Measurements from ENCODE around the gene MAGEA9B.

DNA sequence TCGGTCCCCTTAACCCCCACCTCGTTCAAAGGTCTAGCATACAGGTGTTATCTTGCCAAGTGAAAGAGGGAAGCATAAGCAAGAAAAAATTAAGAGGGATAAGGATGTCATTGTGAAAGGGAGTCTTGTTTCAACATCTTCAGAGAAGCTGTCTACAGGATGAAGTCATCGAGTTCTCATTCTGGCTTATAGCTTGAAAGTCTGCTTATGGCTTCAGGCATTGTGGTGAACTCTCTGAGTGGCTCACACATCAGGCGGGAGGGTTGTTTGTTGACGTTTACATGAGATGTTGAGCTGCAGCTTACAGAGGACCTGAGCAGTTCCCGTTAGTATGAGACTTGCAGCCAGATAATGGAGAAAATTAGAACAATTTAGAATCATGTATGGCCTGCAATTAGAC lies 16.6 kb downstream of the MAGEA9B start:
- TF ChIP-seq ARNTL (CRISPR knock-in tag; IDR thresholded peaks at IDR 0.05; ENCODE audit: borderline replicate concordance, low read depth) (no peak), TCF4 (CRISPR knock-in tag; IDR thresholded peaks at IDR 0.05; ENCODE audit: borderline replicate concordance) (no peak), ZFP3 (CRISPR knock-in tag; IDR thresholded peaks at IDR 0.05) (no peak), PPARA (CRISPR knock-in tag; IDR thresholded peaks at IDR 0.05; ENCODE audit: borderline replicate concordance) (no peak)
- TF ChIP-seq, protein P1, sequence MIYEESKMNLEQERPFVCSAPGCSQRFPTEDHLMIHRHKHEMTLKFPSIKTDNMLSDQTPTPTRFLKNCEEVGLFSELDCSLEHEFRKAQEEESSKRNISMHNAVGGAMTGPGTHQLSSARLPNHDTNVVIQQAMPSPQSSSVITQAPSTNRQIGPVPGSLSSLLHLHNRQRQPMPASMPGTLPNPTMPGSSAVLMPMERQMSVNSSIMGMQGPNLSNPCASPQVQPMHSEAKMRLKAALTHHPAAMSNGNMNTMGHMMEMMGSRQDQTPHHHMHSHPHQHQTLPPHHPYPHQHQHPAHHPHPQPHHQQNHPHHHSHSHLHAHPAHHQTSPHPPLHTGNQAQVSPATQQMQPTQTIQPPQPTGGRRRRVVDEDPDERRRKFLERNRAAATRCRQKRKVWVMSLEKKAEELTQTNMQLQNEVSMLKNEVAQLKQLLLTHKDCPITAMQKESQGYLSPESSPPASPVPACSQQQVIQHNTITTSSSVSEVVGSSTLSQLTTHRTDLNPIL (CRISPR knock-in tag; IDR thresholded peaks at IDR 0.05; ENCODE audit: low read depth), result no peak

Data from SK-N-SH treated with all-trans-retinoic acid at 6 μM for 48 hours (cell line).